ENCODE results near the gene PGF. TPM values are rescaled to one million over a fixed set of nuclear protein-coding genes. Genes with fewer than 3 reads are reported as not detected.

PGF gene
- total and polyA plus RNA-seq, 2 of the 13 experiments (the other 11 are each of a cell fraction or from before 2014, with no cell fraction given): 10.7 to 27.5 TPM

GRCh38 chr14:74905595-74906142, 49.7 kb downstream of the PGF start (continued):
- 0 out of 2 replicates have a peak, but pooled peaks have one; percentile 34 for TF ChIP-seq ISL2 (CRISPR knock-in tag; IDR thresholded peaks at IDR 0.05)
- TF ChIP-seq ZNF766 (CRISPR knock-in tag; IDR thresholded peaks at IDR 0.05; ENCODE audit: borderline replicate concordance): no peak
- no peak for TF ChIP-seq RBAK (CRISPR knock-in tag; IDR thresholded peaks at IDR 0.05)
- TF ChIP-seq, protein P1, sequence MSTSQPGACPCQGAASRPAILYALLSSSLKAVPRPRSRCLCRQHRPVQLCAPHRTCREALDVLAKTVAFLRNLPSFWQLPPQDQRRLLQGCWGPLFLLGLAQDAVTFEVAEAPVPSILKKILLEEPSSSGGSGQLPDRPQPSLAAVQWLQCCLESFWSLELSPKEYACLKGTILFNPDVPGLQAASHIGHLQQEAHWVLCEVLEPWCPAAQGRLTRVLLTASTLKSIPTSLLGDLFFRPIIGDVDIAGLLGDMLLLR (CRISPR knock-in tag; IDR thresholded peaks at IDR 0.05): no peak
- TF ChIP-seq HNF1B (CRISPR knock-in tag; IDR thresholded peaks at IDR 0.05): no peak
- no peak for TF ChIP-seq RFXANK (CRISPR knock-in tag; IDR thresholded peaks at IDR 0.05)
- TF ChIP-seq CBX5 (CRISPR knock-in tag; IDR thresholded peaks at IDR 0.05; ENCODE audit: borderline replicate concordance): peak; percentile 63; the same call in 1 of the 2 replicates
- TF ChIP-seq RXRB (CRISPR knock-in tag; IDR thresholded peaks at IDR 0.05; ENCODE audit: borderline replicate concordance): 0 out of 2 replicates have a peak, but pooled peaks have one; percentile 32
- TF ChIP-seq ZNF687 (CRISPR knock-in tag; IDR thresholded peaks at IDR 0.05): peak; percentile 76
- no peak; the same call in 1 of the 2 replicates for TF ChIP-seq ARHGAP35 (CRISPR knock-in tag; IDR thresholded peaks at IDR 0.05; ENCODE audit: borderline replicate concordance)
- TF ChIP-seq ZNF441 (CRISPR knock-in tag; IDR thresholded peaks at IDR 0.05; ENCODE audit: borderline replicate concordance): no peak
- TF ChIP-seq ZNF510 (CRISPR knock-in tag; IDR thresholded peaks at IDR 0.05; ENCODE audit: low read depth): no peak
- TF ChIP-seq, protein P2, sequence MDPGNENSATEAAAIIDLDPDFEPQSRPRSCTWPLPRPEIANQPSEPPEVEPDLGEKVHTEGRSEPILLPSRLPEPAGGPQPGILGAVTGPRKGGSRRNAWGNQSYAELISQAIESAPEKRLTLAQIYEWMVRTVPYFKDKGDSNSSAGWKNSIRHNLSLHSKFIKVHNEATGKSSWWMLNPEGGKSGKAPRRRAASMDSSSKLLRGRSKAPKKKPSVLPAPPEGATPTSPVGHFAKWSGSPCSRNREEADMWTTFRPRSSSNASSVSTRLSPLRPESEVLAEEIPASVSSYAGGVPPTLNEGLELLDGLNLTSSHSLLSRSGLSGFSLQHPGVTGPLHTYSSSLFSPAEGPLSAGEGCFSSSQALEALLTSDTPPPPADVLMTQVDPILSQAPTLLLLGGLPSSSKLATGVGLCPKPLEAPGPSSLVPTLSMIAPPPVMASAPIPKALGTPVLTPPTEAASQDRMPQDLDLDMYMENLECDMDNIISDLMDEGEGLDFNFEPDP (CRISPR knock-in tag; conservative IDR thresholded peaks at IDR 0.05): 0 out of 2 replicates have a peak, but pooled peaks have one; percentile 31
- no peak for TF ChIP-seq SMYD3 (CRISPR knock-in tag; IDR thresholded peaks at IDR 0.05)
- TF ChIP-seq ERF (CRISPR knock-in tag; IDR thresholded peaks at IDR 0.05): no peak
- TF ChIP-seq PAF1 (CRISPR knock-in tag; IDR thresholded peaks at IDR 0.05): no peak
- no peak for TF ChIP-seq HNRNPLL (IDR thresholded peaks at IDR 0.05; ENCODE audit: low read depth, low read length, poor library complexity, severe bottlenecking)
- peak; percentile 89 for TF ChIP-seq MXD4 (CRISPR knock-in tag; IDR thresholded peaks at IDR 0.05)
- TF ChIP-seq ZNF772 (CRISPR knock-in tag; IDR thresholded peaks at IDR 0.05): no peak
- no peak for TF ChIP-seq NONO (IDR thresholded peaks at IDR 0.05)
- TF ChIP-seq NONO (CRISPR knock-in tag; conservative IDR thresholded peaks at IDR 0.05): peak; percentile 73
- peak; percentile 39; the same call in 1 of the 2 replicates for TF ChIP-seq FOXC1 (CRISPR knock-in tag; IDR thresholded peaks at IDR 0.05; ENCODE audit: borderline replicate concordance)
- no peak for TF ChIP-seq RARA (CRISPR knock-in tag; IDR thresholded peaks at IDR 0.05)
- peak; percentile 60 for TF ChIP-seq SALL1 (CRISPR knock-in tag; IDR thresholded peaks at IDR 0.05)
